Stimulated activated CD8-positive, alpha-beta memory T cell treated with anti-CD3 and anti-CD28 coated beads, Interleukin-12 subunit alpha, Interleukin-12 subunit beta, amount 100 ng/mL, for 1 hour (primary cell): ENCODE data around the gene PANX2.
"Not testable (repeated sequence)": the region's sequence is repeated elsewhere in the genome, so short reads cannot be mapped to it uniquely, and the experiment has no call there.

Experiments
- DNase-seq: peaks from one replicate; pipeline ENCODE4 v3.0.0-alpha.2; 2020; ENCODE audit warnings: low read depth

Gene PANX2

DNA sequence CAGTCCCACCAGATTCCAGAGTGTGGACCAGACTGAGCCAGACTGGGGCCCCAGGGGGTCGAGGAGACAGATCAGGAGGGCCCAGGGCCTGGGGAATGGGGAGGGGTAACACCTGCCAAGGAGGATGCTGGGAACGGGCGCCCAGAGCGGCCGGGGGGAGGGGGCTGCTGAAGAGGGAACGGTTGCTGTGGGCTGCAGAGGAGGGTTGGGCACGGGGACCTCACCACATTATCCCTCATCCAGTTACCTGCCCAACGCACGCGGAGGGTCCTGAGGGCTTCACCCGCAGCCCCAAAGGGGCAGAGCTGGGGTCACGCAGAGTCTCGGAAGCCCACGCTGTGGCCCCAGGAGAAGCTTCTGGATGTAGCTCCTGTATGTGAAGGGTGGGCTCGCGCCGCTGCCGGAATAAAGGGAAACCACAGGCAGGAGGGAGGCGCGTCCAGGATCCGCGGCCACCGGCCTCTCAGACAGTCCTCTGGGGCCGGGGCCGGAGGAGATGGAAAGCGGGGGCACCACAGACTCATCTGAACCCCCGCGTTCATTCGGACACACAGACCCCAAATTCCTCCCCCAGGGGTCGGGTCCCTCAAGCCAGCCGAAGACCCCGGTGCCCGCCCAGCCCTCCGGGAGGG, 29.4 kb downstream of the PANX2 start:
- DNase-seq: no peak

DNA sequence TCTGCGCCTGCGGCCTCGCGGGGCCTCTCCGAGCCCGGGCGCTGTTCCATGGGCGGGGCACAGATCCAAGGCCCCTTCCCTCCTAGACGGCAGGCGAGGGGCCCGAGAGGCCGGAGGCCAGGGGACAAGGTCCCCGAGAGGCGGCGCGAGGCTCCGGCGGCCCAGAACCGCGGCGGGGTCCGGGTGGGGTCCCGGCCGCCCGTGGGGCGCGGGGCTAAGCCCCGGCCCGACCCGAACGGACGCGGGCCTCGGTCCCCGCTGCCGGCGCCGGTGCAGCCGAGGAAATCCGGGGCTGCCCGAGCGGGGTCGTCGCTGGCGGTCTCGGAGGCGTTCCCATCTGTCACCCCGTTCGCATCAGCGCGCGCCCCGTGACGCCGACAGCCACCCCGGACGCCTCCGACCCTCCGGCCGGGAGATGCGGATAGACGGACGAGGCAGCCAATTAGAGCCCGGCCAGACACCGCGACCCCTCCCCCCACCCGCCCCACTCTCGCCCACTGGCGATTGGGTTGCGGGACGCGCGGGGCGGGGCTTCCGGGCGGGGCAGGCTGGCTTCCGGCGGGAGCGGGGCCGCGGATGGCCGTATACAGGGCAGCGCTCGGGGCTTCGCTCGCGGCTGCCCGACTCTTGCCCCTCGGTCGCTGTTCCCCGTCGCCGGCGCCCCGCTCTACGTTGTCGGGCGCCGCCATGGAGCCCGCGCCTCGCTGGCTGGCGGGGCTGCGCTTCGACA, 30.1 kb downstream of the PANX2 start, which contains the start of gene SELENOO:
Gene SELENOO, plus strand, starts transcription at position 551 of the 730 bp plus-strand sequence. Its CDS starts 26 bp downstream, at position 577.
- DNase-seq: peak; percentile 82

GRCh38 chr22:50201191-50202129, 30.9 kb downstream of the PANX2 start:
- DNase-seq: no peak

GRCh38 chr22:50202130-50202666, 31.7 kb downstream of the PANX2 start:
- no peak for DNase-seq

- no peak for DNase-seq
Observed at GRCh38 chr22:50203288-50203687, 32.8 kb downstream of the PANX2 start.

GRCh38 chr22:50204571-50204970, 34.0 kb downstream of the PANX2 start:
- DNase-seq: no peak

GRCh38 chr22:50204998-50205397, 34.5 kb downstream of the PANX2 start:
- not testable (repeated sequence) for DNase-seq

- no peak for DNase-seq
Observed at GRCh38 chr22:50205781-50206569, 35.4 kb downstream of the PANX2 start.

DNA sequence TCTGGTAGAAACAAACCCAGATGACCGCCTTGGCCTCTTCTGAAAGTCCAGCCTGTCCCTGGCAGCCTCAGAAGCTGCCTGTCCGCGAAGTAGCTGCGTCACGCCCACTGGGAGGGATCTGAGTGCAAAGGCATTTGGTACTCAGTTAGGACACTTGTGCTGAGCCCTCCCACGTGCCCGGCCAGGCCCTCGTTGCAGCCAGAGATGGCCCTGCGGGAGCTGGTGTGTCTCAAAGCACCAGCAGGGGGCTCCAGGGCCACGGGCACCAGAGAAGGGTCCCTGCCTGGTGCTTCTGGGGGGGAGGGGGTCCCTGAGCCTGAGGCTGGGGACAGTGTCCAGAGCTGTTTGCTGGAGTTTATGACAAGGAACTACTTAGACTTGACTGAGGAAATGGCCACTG, 36.1 kb downstream of the PANX2 start:
- no peak for DNase-seq

DNA sequence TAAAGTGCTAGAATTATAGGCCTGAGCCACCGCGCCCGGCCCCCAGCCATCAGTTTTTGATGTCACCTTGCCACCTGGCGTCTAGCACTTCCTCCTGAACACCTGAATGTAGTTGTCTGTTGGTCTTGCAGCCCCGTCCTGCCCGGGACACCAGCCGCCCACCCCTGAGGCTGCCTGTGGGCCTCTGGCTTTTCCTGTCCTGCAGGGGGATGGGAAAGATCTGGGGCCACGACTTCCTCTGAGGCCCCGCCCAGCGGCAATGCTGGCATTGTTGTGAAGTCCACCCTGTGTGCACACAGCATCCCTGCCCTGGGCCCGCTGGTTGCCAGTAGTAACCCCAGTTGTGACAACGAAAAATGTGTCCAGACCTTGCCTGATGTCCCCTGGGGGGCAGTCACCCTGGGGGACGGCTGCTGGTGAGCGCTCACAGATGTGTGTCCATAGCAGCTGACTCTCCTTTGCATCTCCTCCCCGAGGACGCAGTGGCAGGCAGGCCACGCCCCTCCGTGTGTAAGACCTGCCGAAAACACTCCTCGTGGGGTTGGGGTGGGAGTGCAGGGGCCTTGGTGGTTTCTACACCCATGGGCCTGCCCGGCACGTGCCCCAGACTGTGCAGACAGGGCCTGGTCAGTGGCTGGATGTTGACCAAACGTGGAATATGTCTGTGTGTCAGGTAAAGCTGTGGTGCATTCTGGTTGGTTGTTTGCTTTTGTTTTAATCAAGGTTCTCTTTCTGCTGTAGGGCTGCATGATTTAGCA, 37.0 kb downstream of the PANX2 start:
- no peak for DNase-seq

GRCh38 chr22:50208430-50208938, 38.0 kb downstream of the PANX2 start:
- DNase-seq: no peak

- DNase-seq: no peak
Observed at GRCh38 chr22:50208939-50209892, 38.7 kb downstream of the PANX2 start.

DNA sequence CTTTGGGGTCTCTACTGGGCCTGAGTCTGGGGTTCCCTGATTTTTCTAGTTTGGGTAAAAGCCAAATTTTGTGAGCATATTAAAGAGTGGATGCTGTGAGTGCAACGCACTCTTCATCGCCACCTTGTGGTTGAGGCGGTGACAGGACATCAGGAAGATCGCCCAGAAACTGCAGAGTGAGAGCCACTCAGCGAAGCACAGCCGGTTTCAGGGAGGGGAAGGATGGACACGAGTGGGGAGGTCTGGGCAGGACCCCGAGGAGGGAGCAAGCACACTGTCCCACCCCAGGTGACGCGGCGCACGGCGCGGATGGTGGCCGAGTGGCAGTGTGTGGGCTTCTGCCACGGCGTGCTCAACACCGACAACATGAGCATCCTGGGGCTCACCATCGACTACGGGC, 39.4 kb downstream of the PANX2 start:
- peak; percentile 55 for DNase-seq

DNA sequence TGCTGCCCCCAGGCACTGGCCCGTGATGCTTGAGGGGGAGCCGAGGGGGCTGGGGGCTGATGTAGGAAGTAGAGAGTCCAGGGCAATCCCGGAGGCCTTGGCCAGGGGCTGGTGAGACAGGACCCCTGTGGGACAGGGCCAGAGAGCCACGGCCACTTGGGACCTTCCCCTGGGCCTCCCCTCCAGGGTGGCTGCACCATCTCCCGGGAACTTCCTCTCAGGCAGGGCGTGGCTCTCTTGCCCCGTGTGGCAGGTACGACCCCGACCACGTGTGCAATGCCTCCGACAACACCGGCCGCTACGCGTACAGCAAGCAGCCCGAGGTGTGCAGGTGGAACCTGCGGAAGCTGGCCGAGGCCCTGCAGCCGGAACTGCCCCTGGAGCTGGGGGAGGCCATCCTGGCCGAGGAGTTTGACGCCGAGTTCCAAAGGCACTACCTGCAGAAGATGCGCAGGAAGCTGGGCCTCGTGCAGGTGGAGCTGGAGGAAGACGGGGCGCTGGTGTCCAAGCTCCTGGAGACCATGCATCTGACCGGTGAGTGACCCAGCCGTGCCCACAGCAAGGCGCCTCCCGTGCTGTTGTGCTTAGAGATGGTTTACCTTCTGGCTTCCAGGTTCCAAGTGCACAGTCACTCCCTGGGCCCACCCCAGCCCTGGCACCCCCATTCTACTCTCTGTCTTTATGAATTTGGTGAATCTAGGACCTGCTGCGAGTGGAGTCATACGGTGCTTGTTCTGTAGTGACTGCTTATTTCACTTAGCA, 40.0 kb downstream of the PANX2 start:
- DNase-seq: no peak

DNA sequence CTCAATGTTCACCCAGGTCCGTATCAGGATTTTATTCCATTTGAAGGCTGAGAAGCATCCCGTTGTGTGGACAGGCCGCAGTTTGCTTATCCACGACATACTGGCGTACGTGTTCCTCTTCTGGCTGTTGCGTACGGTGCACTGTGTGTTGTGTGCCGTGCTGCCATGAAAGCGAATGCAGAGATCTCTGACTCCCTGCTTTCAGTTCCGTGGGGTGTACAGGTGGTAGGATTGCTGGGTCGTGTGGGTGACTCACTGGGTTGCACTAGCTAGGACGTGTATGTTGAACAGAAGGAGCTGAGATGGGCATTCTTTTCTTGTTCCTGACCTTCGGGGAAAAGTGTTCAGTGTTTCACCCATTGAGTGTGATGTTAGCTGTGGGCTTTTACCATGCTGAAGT, 40.6 kb downstream of the PANX2 start:
- no peak for DNase-seq

DNA sequence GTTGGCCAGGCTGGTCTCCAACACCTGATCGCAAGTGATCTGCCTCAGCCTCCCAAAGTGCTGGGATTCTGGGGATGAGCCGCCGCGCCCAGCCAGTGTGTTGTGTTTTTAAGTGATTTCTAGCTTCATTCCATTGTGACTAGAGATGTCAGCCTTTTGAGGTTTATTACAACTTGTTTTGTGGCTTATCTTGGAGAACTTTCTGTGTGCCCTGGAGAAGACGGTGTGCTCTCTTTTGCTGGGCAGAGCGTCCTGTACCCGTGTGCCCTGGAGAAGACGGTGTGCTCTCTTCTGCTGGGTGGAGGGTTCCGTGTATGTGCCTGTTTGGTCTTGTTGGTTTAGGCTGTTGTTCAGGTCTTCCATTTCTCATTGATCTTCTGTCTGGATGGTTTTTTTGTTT, 42.7 kb downstream of the PANX2 start:
- DNase-seq: no peak

DNA sequence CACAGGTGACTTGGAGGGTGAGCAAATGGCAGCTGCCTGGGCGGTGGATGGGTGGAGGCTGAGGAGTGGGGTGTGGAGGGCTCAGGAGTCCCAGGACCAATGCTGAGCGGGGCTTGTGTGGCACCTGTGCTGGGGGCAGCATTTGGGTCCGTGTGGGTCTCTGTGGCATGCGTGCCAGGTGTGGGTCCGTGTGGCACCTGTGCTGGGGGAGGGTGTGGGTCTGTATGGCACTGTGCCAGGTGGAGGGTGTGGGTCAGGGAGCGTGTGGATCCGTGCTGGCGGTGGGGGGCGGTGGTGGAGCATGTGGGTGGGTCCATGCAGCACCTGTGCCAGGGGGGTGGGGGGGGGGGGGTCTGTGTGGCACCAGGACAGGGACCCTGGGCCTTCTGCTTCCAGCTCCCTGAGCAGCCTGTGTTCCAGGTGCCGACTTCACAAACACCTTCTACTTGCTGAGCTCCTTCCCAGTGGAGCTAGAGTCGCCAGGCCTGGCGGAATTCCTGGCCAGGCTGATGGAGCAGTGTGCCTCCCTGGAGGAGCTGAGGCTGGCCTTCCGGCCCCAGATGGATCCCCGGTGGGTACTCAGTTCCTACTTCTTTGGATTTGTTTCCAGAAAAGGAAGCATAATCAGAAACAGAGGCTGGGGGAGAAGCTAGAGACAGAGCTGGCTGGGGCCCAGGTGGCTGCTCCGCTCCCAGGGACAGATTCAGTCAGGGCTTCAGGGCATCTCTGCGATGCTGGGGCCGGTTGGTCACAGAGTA, 44.9 kb downstream of the PANX2 start:
- no peak for DNase-seq
